Esophagus squamous epithelium (tissue), 4 donors: ENCODE data around the gene B9D2.

Experiments used
- CTCF ChIP-seq, 6 experiments: fragments of 450-650 bp in 4 of 6; fragments of 200-600 bp in 2 of 6; sonication (generic) in 2 of 6; IDR thresholded peaks; one replicate each; pipeline ENCODE4 v1.5.1; 2016 to 2019; ENCODE audit warnings: antibody characterized with exemption in 6 of 6, mild to moderate bottlenecking in 4 of 6, moderate library complexity in 4 of 6
- POLR2A ChIP-seq, 4 donors: fragments of 450-650 bp; IDR thresholded peaks; one replicate each; pipeline ENCODE4 v1.6.1; 2017; ENCODE audit warnings: antibody characterized with exemption in 4 of 4, mild to moderate bottlenecking in 4 of 4, moderate library complexity in 3 of 4

GRCh38 chr19:41330481-41330880, 33.5 kb downstream of the B9D2 start:
- TF ChIP-seq CTCF (IDR thresholded peaks at IDR 0.05) (no peak), POLR2A (IDR thresholded peaks at IDR 0.05) (no peak)
